Right lobe of liver (tissue), 4 donors: Measurements from ENCODE around the gene TMBIM6.

Experiments used
- CTCF ChIP-seq, 4 donors: fragments of 200-600 bp in 3 of 4; fragments of 450-650 bp in 1 of 4; IDR thresholded peaks; one replicate each; pipeline versions ENCODE4 v1.5.1 to v1.8.0; 2016 to 2022; ENCODE audit warnings: antibody characterized with exemption in 4 of 4, mild to moderate bottlenecking in 2 of 4
- POLR2A ChIP-seq: fragments of 450-650 bp; IDR thresholded peaks from one replicate; pipeline ENCODE4 v1.6.1; 2017; ENCODE audit warnings: antibody characterized with exemption, mild to moderate bottlenecking
- donor health status: DM: no; HTN: no; CAD: no.
- donor health status: DM: no; HTN: no; CAD: no.
- donor health status: DM: no; HTN: yes; CAD: no.

GRCh38 chr12:49702009-49702408 is 39.3 kb upstream of the TMBIM6 start:
- TF ChIP-seq CTCF (IDR thresholded peaks at IDR 0.05), result no peak
- TF ChIP-seq POLR2A, result no peak
